ENCODE measurements around the gene CALU.

The CALU gene

DNA sequence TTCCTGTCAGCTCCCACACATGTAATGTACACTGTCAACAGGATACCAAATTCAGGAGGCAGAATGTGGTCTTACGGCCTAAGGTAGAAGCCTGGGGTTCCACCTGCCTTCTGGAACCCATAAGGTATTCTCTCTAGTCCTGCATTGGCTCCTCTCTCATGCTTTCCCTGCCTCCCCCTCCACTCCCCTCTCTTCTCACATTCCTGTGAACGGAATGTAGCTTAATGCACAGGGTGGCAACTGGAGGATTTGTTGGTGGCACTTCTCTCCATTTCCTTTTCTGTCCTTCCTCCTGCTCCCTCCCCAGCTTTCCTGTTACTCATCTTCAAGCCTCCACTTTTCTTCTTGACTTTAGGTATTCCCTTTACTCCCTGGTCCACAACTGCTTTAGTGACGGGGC lies 79.5 kb downstream of the CALU start:
- Mint-ChIP-seq H3K27me3 (ENCODE audit: low read depth) (peaks cover 8% of the 10 kb centered on the region), H3K4me1 (peaks cover 40% of the 10 kb centered on the region)
- TF ChIP-seq, protein P1, sequence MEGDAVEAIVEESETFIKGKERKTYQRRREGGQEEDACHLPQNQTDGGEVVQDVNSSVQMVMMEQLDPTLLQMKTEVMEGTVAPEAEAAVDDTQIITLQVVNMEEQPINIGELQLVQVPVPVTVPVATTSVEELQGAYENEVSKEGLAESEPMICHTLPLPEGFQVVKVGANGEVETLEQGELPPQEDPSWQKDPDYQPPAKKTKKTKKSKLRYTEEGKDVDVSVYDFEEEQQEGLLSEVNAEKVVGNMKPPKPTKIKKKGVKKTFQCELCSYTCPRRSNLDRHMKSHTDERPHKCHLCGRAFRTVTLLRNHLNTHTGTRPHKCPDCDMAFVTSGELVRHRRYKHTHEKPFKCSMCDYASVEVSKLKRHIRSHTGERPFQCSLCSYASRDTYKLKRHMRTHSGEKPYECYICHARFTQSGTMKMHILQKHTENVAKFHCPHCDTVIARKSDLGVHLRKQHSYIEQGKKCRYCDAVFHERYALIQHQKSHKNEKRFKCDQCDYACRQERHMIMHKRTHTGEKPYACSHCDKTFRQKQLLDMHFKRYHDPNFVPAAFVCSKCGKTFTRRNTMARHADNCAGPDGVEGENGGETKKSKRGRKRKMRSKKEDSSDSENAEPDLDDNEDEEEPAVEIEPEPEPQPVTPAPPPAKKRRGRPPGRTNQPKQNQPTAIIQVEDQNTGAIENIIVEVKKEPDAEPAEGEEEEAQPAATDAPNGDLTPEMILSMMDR (IDR thresholded peaks at IDR 0.05; ENCODE audit: unreplicated experiment in 3 of 3): no peak

More for the DNA sequence above, 79.5 kb downstream of the CALU start:
- no peak overlapping the region for H3K27ac Mint-ChIP-seq
- no peaks in the 10 kb centered on the region for H3K9me3 Mint-ChIP-seq
- no peaks in the 10 kb centered on the region for H3K36me3 Mint-ChIP-seq (ENCODE audit: low read depth)
- no peak overlapping the region for H3K4me3 Mint-ChIP-seq

Data from nephron (organoid).